Stimulated activated CD8-positive, alpha-beta memory T cell treated with anti-CD3 and anti-CD28 coated beads, Interleukin-15, amount 100 ng/mL, for 24 hours (primary cell): Measurements from ENCODE around the gene C2orf92.

Experiments
- DNase-seq: peaks from one replicate; pipeline ENCODE4 v3.0.0-alpha.2; 2020; ENCODE audit warnings: low read depth

C2orf92 gene

GRCh38 chr2:97745474-97746174, 76.1 kb downstream of the C2orf92 start:
- no peak for DNase-seq

GRCh38 chr2:97747285-97747684, 77.8 kb downstream of the C2orf92 start:
- no peak for DNase-seq

GRCh38 chr2:97747716-97748115, 78.2 kb downstream of the C2orf92 start:
- DNase-seq, result no peak

- DNase-seq, result no peak
Observed at GRCh38 chr2:97749581-97749980, 80.1 kb downstream of the C2orf92 start.

GRCh38 chr2:97750017-97750416, 80.5 kb downstream of the C2orf92 start:
- no peak for DNase-seq

GRCh38 chr2:97751752-97752151, 82.2 kb downstream of the C2orf92 start:
- DNase-seq, result no peak
